NCI-H2196 treated with DMSO at 0.1 percent for 48 hours (cell line): ENCODE results near the gene CHST9.
"Not testable (repeated sequence)": the region's sequence is repeated elsewhere in the genome, so short reads cannot be mapped to it uniquely, and the experiment has no call there.

Experiments used
- DNase-seq: peaks from one replicate; lab custom pipeline; 2025; ENCODE audit not compliant: unreplicated experiment; lab: John Stamatoyannopoulos, UW

Gene CHST9

DNA sequence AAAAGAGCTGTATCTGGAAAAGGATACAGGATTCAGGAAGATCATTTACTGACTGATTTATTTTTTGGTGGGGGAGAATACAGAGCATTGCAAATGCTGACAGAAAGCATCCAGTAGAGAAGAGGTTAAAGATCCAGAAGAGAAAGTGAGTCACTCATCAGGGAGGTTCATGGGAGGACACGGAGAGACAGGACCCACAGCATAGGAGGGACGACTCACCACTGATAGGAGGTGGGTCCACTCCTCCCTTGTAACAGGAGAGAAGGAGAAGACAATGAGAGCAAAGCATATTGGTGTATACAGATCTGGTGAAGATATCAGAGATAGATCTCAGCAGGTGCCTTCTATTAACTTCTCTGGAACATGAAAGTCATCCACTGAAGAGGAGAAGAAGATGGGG lies 177.2 kb downstream of the CHST9 start:
- DNase-seq = no peak

DNA sequence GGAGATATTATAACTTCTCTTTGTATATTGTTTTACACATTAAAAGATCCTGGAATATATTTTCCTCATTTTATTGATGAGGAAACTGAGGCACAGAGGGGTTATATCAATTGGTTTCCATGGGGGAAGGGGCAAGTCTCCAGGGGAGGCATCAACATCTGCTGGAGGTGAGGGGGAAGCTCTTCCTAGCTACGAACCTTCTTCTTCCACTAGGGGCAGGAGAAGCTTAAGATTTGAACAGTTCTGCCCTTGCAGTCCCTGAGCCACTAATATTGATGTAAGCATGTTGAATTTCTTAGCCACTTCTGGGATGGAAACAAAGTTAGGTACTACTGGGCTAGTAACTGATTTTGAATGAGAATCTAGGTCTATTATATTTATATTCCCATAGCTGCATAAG lies 179.5 kb downstream of the CHST9 start:
- no peak for DNase-seq

DNA sequence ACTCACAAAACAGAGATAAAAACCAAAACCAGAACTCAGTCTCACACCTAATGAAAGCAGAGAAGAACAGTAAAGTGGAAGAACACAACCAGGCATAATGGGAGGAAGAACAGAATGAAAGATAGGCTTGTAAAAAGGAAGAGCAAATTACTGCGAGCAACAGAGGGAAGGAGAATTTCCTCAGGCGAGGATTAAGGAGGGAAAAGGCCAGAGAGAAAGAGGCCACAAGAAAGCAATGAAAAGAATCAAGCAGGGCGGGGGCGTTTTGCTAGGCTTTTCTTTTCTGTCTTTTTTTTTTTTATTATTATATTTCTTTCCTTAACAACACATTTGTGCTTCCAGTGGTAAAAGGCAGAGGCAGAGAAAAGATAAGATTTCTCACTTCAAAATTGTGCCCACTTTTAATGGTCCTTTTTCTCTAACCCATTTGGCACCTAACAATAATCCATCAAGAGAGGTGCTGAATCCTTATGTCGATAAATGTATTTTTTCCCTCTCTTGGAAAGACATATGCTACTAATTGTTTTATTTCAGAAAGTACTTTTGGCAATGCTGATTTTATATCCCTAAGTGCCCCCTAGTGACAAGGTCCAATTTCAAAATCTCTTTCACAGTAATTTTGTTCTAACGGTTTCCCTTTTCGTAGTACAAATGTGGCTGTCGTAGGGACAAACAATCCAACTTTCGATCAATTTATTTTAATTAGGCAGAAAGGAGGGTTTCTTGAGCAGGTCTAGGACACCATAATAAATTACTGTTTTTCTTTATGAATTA lies 180.9 kb downstream of the CHST9 start:
- DNase-seq = no peak

DNA sequence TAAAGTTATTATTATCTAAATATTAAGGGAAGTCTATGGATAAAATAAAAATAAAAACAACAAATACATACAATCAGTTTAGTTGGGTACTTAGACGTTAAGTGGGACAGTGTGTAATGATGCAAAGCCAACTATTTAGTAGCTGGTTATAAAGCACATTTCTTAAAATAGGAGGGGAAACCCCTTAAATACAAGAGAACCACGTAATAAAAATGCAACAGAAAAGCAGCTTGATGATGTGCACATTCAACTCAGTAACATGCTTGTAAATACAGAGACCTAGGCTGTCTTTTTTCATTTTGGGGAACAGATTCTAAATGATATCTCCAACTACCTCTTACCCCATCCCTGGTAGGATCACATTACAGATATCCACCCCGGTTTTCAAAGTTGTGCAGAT lies 185.3 kb downstream of the CHST9 start:
- no peak for DNase-seq

DNA sequence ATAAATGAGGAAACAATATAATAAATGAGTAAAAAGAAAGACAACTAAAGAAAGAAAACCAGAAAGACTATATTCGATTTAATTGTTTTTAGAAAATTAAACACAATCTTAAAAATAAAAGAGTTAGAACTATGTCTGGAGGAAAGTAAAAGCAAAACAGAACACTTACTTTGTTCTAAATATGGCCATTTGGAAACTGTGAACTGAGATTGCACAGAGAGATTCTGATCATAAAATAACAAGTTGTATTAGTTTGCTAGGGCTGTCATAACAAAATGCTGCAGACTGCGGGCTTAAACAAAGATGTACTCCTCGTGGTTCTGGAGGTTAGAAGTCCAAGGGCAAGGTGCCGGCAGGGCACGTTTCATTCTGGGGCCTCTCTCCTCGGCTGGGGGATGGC lies 191.5 kb downstream of the CHST9 start:
- DNase-seq = no peak

GRCh38 chr18:26992926-26993325 lies 192.2 kb downstream of the CHST9 start:
- DNase-seq = no peak

DNA sequence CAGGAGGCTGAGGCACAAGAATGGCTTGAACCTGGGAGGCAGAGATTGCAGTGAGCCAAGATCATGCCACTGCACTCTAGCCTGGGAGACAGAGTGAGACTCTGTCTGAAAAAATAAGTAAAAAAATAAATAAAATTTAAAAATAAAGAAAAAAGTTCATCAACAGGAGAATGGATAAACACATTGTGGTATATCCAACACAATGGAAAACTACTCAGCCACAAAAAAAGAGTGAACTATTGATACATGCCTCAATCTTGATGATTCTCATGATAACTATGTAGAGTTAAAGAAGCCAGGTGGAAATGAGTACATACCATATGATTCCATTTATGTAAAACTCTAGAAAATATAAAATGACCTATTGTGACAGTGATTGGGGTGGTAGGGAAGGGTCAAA lies 195.3 kb downstream of the CHST9 start:
- DNase-seq = no peak

DNA sequence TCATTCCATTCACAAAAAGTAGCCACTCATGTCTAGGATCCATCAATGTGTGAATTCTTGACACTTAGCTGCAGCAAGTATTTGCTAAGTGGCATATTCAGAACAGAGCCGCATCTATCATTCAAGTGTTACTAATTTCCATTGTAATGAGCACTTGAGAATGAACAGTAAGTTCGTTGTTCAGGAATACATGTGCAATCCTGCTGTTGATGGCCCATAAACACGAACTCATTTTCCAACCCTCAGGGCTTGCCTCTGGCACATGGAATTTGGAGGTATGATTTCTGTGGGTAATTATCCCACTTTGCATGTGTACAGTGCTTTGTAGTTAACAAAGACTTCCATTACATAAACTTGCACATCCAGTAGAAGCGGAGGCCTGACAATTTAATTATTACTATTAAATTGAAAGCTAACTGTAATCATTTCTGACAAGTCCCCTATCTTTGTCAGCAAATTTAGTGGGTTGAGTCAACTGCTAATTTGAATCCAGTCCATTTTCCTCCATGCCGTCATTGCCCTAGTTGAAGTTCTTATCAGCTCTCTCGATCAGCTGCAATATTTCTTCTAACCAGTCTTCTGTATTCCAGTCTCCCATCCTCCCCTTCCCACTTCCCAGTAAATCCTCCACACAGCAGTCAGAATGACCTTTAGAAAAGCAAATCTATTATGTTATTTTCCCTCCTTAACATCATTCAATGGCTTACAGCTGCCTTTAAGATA lies 203.6 kb downstream of the CHST9 start:
- no peak for DNase-seq

DNA sequence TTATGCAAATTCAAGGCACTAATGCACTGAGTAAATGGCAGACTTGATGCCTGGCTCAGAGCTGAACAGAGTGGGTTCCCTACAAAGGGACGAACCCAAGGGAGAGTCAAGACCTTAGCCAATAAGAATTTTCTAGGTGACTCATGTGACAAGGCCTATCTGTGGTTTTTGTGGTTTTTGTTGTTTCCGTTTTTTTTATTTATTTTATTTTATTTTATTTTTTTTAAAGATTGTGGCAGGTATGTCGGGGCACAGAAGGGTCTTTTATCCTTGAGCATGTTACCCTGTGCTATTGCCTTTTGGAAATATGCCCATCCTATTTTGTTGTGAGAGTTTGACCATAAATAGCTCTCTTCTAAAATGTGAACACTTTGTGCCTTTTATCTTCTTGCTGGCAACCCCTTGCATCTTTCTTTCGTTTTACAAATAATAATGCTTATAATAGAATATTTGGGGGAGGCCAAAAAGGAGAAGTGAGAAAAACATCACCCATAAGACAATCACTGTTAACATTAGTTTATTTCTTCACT lies 206.2 kb downstream of the CHST9 start:
- DNase-seq = no peak

- no peak for DNase-seq
These were observed 207.3 kb downstream of the CHST9 start for GRCh38 chr18:26977781-26978180.

- no peak for DNase-seq
These were observed 208.9 kb downstream of the CHST9 start for GRCh38 chr18:26976206-26976605.

DNA sequence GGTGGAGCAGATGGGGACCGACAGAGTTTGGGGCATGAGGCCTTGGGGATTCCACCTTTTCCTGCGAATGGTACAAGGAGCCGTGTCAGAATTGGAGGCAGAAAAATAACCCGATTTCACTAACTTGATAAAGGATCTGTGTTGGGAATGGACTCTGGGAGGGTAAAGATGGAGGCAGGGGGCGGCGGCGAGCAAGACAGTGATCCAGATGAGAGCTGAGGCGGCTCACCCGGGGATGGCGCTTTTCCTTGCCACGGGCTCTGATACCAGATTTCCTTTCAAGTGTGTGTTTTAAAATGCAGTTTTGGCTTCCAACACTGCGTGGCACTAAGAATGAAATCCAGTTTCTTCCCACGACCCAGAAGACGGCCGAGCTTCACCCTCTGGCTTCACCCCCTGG lies 212.6 kb downstream of the CHST9 start:
- DNase-seq = not testable (repeated sequence)

GRCh38 chr18:26971409-26971808 lies 213.7 kb downstream of the CHST9 start:
- no peak for DNase-seq

DNA sequence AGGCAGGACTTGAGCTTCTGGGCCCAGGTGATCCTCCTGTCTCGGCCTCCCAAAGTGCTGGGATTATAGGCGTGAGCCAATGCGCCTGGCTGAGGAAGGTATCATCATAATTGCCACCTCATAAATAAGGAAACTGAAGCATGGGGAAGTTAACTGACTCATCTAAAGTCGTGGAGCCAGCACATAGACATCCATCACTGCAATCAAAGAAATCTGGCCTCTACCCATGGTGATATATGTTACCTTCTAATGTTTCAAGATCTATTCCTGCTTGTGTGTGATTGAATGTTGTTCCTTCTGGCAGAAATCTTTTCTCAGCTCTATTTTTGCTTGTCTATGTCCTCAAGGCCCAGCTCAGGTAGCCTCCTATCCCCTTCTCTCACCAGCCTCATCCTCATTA lies 214.5 kb downstream of the CHST9 start:
- DNase-seq = no peak

DNA sequence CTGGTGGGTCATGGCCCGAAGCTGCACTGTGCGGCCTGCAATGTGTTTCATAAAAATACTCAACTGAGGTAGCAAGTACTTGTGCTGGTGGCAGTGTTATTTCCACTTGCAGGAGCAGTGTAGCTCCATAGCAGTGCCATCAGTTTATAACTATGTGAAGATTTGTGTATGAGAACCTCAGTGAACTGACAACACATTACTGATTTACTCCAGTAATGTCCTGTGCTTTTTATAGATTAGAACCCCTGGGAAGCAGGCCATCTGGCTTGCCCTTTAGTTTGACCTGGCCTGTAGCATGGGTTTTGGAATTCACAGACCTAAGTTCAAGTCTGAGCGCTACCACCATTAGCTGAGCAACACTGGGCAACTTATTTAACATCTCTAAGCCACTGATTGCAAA lies 219.9 kb downstream of the CHST9 start:
- DNase-seq = no peak

- peak; percentile 6 for DNase-seq
These were observed 221.8 kb downstream of the CHST9 start for GRCh38 chr18:26963292-26963691.

GRCh38 chr18:26961839-26962238 lies 223.3 kb downstream of the CHST9 start:
- DNase-seq = no peak

GRCh38 chr18:26960911-26961310 lies 224.2 kb downstream of the CHST9 start:
- DNase-seq = no peak

DNA sequence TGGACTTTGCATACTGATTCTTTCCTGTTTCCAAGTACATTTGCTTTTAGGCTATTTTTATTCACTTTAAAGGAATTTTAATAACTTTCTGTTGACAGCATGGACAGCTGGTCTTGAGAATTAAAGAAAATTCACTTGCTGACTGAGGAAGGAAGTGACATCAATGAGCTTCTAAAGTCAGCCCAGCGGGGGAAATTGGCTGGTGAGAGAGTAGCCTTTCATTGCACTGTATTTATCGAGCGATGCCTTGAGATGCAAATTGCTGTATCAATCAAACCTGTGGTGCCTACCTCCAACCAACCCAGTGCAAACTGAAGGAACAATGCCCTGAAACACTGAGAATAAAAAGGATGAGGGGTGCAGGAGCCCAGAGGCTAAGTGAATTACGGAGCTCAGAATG lies 228.2 kb downstream of the CHST9 start:
- DNase-seq = no peak

DNA sequence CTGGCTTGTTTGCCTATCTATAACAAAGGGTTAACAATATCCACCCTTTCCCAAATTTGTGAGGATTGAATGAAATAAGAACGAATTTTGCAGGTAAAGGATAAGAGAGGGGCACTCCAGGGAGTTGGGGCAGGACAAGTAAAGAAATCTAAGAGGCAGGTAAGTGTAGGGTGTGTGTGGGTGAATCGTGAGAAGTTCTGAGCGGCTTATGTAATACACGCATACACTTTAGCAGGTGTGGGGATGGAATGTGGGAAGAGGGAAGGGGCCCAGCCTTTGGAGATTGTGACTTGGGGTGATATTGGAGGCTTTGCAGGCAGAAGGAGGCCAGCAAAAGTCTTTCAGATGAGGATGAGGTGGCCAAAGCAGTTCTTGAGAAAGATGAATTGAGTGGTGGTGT lies 236.4 kb downstream of the CHST9 start:
- DNase-seq = no peak

GRCh38 chr18:26943906-26944305 lies 241.2 kb downstream of the CHST9 start:
- DNase-seq = no peak

GRCh38 chr18:26941584-26941983 lies 243.5 kb downstream of the CHST9 start:
- DNase-seq = no peak
